Stimulated activated naive CD8-positive, alpha-beta T cell treated with anti-CD3 and anti-CD28 coated beads, Interleukin-15, Interleukin-2, amounts not matched to agents 100 ng/mL and 50 ng/mL, for 24 hours (primary cell): ENCODE results near the gene TMTC1.

Experiments
- H3K27ac Mint-ChIP-seq: one replicate; pipeline ENCODE4 v1.8.0; 2021; ENCODE audit warnings: mild to moderate bottlenecking, mixed read lengths
- H3K27me3 Mint-ChIP-seq: one replicate; pipeline ENCODE4 v1.8.0; 2021; ENCODE audit warnings: mixed read lengths
- H3K36me3 Mint-ChIP-seq: one replicate; pipeline ENCODE4 v1.8.0; 2021; ENCODE audit warnings: low read depth, mixed read lengths
- H3K4me1 Mint-ChIP-seq: one replicate; pipeline ENCODE4 v1.8.0; 2021; ENCODE audit warnings: low read depth, mixed read lengths
- H3K4me3 Mint-ChIP-seq: one replicate; pipeline ENCODE4 v1.8.0; 2021; ENCODE audit warnings: mild to moderate bottlenecking, mixed read lengths
- H3K9me3 Mint-ChIP-seq: one replicate; pipeline ENCODE4 v1.8.0; 2021; ENCODE audit warnings: mixed read lengths

TMTC1 gene

GRCh38 chr12:29509503-29509902 lies 274.2 kb downstream of the TMTC1 start:
- no peaks in the 10 kb centered on the region for H3K36me3 Mint-ChIP-seq
- no peaks in the 10 kb centered on the region for H3K9me3 Mint-ChIP-seq
- H3K27ac Mint-ChIP-seq = no peak overlapping the region
- no peak overlapping the region for H3K4me3 Mint-ChIP-seq
- no peaks in the 10 kb centered on the region for H3K4me1 Mint-ChIP-seq
- H3K27me3 Mint-ChIP-seq = peaks cover 28% of the 10 kb centered on the region

DNA sequence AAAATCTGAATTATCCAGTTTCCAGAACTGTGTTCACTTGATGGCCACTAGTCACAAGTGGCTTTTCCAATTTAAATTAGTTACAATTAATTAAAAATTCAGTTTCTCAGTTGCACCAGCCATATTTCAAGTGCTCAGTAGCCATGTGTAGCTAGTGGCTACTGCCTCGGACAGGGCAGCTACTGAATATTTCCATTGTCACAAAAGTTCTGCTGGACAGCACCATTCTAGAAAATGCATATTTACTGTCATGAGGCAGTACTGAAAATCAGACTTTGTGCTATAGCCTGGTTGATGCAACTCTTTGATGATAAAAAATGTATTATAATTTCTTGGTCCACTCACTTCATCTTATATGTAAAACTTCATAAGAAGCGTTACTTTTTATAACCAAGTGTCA lies 274.8 kb downstream of the TMTC1 start:
- Mint-ChIP-seq H3K9me3 (no peaks in the 10 kb centered on the region), H3K27me3 (peaks cover 27% of the 10 kb centered on the region), H3K27ac (no peak overlapping the region), H3K4me1 (no peaks in the 10 kb centered on the region), H3K36me3 (no peaks in the 10 kb centered on the region), H3K4me3 (no peak overlapping the region)

- Mint-ChIP-seq H3K4me3 (no peak overlapping the region), H3K9me3 (no peaks in the 10 kb centered on the region), H3K36me3 (no peaks in the 10 kb centered on the region), H3K27me3 (peaks cover 21% of the 10 kb centered on the region), H3K27ac (no peak overlapping the region), H3K4me1 (no peaks in the 10 kb centered on the region)
Measured at GRCh38 chr12:29505122-29505521, 278.6 kb downstream of the TMTC1 start.

- H3K4me1 Mint-ChIP-seq = no peaks in the 10 kb centered on the region
- no peak overlapping the region for H3K27ac Mint-ChIP-seq
- H3K36me3 Mint-ChIP-seq = no peaks in the 10 kb centered on the region
- H3K4me3 Mint-ChIP-seq = no peak overlapping the region
- peaks cover 19% of the 10 kb centered on the region for H3K27me3 Mint-ChIP-seq
- no peaks in the 10 kb centered on the region for H3K9me3 Mint-ChIP-seq
Measured at GRCh38 chr12:29503283-29503682, 280.5 kb downstream of the TMTC1 start.

DNA sequence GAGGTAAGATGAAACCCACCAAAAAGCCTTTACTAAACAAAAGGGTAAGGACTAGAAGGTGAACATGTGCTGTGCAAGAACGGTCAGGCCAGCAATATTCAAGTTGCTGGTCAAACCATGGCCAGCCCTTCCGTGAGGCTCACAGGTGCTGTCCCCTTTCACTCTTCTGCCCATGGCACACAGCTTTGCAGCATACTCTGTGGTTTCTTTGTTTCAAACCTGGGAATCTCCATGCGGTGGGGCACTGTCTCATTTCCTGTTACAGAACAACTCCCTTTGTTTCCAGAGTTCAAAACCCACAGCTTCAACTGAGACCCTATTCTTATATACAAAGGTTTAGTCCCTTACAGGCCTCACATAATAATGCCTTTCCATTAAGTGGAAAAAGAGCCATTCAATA lies 284.5 kb downstream of the TMTC1 start:
- no peak overlapping the region for H3K4me3 Mint-ChIP-seq
- no peaks in the 10 kb centered on the region for H3K4me1 Mint-ChIP-seq
- peaks cover 12% of the 10 kb centered on the region for H3K27me3 Mint-ChIP-seq
- no peaks in the 10 kb centered on the region for H3K36me3 Mint-ChIP-seq
- H3K27ac Mint-ChIP-seq = no peak overlapping the region
- H3K9me3 Mint-ChIP-seq = no peaks in the 10 kb centered on the region

DNA sequence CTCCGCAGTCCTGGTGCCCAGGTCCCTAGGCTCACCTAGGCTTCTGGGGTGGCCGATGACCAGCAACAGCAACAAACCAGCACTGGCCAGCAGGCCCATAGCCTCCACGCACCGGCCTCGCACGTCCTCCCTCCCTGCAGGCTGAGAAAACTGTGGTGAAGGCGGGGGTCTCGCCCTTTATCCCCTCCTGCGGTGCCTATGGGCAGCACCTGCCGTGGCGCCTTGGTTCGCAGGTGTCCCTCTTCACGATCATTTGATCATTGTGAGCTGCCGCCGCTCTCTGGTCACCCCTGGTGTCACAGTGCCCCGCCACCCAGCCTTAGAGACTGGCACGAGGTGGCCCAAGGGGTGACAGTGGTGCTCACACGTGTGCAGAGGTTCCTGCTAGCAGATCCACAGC lies 286.2 kb downstream of the TMTC1 start, which contains the start of gene OVCH1:
Gene OVCH1 (minus strand): TSS at position 99 of the 400 bp plus-strand sequence. CDS start 0 bp downstream, at position 99.
- H3K9me3 Mint-ChIP-seq = no peaks in the 10 kb centered on the region
- no peaks in the 10 kb centered on the region for H3K36me3 Mint-ChIP-seq
- peaks cover 12% of the 10 kb centered on the region for H3K27me3 Mint-ChIP-seq
- H3K4me1 Mint-ChIP-seq = no peaks in the 10 kb centered on the region
- no peak within 1 kb of the TSS for H3K4me3 Mint-ChIP-seq
- no peak within 1 kb of the TSS for H3K27ac Mint-ChIP-seq

DNA sequence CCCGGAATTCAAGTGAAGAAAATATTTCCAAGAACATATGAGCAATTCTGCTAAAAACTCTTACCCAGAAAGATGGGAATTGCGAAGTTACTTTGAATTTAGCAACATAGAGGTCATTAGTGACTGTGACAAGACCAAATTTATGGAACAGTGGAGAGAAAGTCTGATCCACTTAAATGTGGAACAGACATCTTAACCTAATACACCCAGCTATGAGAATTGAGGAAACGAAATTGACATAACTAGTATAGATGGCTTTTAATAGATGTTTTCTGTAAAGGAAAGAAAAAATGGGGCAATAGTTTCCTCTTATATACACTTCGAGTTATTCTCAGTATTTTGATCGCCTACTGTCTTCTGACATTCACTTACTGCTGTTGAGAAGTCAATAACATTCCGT lies 290.9 kb downstream of the TMTC1 start:
- no peaks in the 10 kb centered on the region for H3K4me1 Mint-ChIP-seq

DNA sequence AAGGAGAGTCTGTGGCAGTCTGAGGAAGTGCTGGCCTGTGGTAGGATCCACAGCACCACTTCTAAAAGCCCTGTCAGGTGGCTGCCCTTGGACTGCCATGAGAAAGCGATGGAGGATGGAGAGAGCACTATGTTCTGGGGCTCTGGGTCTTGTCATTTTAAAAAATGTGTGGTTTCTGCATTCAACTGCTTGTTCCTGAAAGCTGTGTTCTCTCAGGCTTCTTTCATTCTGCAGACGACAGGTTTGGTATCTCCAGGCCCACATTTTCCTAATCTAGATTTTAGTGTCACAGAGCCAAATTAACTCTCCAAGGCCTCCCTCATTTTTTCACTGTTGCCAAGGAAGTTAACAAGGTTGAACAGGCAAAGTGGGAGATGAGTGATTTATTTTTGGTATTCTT lies 296.8 kb downstream of the TMTC1 start:
- no peak overlapping the region for H3K27ac Mint-ChIP-seq
- no peaks in the 10 kb centered on the region for H3K9me3 Mint-ChIP-seq
- H3K27me3 Mint-ChIP-seq = peaks cover 24% of the 10 kb centered on the region
- no peaks in the 10 kb centered on the region for H3K36me3 Mint-ChIP-seq
- H3K4me1 Mint-ChIP-seq = no peaks in the 10 kb centered on the region
- H3K4me3 Mint-ChIP-seq = no peak overlapping the region

More for the DNA sequence above, 290.9 kb downstream of the TMTC1 start:
- Mint-ChIP-seq H3K9me3 (no peaks in the 10 kb centered on the region), H3K36me3 (no peaks in the 10 kb centered on the region), H3K27ac (no peak overlapping the region), H3K4me3 (no peak overlapping the region), H3K27me3 (peaks cover 17% of the 10 kb centered on the region)

GRCh38 chr12:29463198-29463597 lies 320.5 kb downstream of the TMTC1 start:
- no peaks in the 10 kb centered on the region for H3K9me3 Mint-ChIP-seq
- H3K27ac Mint-ChIP-seq = no peak overlapping the region
- H3K4me1 Mint-ChIP-seq = no peaks in the 10 kb centered on the region
- H3K27me3 Mint-ChIP-seq = no peaks in the 10 kb centered on the region
- H3K4me3 Mint-ChIP-seq = no peak overlapping the region
- H3K36me3 Mint-ChIP-seq = no peaks in the 10 kb centered on the region

DNA sequence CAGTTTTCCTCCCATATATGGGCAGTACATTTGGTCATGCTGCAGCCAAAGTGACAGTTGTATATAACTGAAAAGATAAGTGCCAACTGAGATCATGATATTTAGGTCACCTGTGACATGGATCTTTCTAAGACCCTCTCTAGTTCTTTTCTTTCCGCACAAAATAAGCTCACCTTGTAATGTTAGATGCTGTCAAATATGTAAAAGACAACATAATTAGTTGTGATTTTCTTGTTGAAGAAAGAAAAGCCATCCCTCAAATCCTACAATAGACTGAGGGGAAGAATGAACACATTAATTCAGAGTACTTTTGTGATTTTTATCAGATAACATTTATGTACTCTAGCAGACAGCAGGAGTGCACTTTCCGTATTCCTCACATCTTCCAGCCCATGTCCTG lies 323.7 kb downstream of the TMTC1 start:
- Mint-ChIP-seq H3K27me3 (no peaks in the 10 kb centered on the region), H3K4me3 (no peak overlapping the region), H3K9me3 (no peaks in the 10 kb centered on the region), H3K4me1 (no peaks in the 10 kb centered on the region), H3K36me3 (no peaks in the 10 kb centered on the region), H3K27ac (no peak overlapping the region)

DNA sequence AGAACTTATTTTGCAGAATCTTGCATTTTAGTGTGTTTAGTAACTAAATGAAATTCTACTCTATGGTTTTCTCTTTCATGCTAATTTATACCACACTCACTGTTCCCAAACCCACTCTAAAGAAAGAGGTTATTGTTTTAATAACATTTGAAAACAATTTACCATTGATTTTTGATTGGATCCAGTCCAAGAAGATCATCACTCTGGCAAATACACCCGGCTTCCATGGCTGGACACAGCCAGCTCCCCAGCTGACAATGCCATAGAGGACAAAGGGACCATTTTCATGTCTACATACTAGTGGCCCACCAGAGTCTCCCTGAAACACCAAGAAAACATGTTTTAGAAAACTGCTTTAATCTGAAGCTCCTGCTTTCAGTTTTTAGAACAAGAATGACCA lies 328.7 kb downstream of the TMTC1 start:
- no peaks in the 10 kb centered on the region for H3K36me3 Mint-ChIP-seq
- no peaks in the 10 kb centered on the region for H3K4me1 Mint-ChIP-seq
- no peaks in the 10 kb centered on the region for H3K9me3 Mint-ChIP-seq
- H3K27me3 Mint-ChIP-seq = peaks cover 7% of the 10 kb centered on the region
- H3K27ac Mint-ChIP-seq = no peak overlapping the region
- H3K4me3 Mint-ChIP-seq = no peak overlapping the region

DNA sequence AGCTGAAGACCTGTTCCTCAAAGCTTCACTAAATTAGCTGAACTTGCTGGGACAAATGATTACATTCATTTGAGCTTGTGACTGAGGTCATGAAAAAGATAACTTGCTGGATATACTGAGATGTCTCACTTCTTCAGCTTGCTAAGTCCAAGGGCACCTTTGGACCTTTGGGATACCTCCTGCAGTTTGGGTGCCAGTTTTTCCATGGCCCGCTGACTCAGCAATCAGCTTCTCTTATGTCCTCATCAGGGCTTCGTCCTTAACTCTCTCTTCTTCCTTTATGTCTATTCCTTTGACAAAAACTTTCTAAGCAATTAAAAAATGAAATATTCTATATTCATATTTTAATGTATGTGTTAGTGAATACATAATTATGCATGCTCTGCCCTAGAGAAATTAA lies 331.9 kb downstream of the TMTC1 start:
- no peaks in the 10 kb centered on the region for H3K9me3 Mint-ChIP-seq
- no peak overlapping the region for H3K4me3 Mint-ChIP-seq
- no peaks in the 10 kb centered on the region for H3K36me3 Mint-ChIP-seq
- H3K27ac Mint-ChIP-seq = no peak overlapping the region
- H3K27me3 Mint-ChIP-seq = peaks cover 7% of the 10 kb centered on the region
- no peaks in the 10 kb centered on the region for H3K4me1 Mint-ChIP-seq
